Uterus (tissue), 2 donors: Measurements from ENCODE around the gene EPHB3.

Experiments
- POLR2A ChIP-seq, 2 donors: fragments of 450-650 bp; IDR thresholded peaks; one replicate each; pipeline ENCODE4 v1.6.1; 2016; ENCODE audit warnings: antibody characterized with exemption in 2 of 2, mild to moderate bottlenecking in 1 of 2, moderate library complexity in 1 of 2
- TF ChIP-seq, protein P1 (sequence below), 4 experiments: fragments of 200-600 bp in 2 of 4; fragments of 450-650 bp in 2 of 4; sonication (generic) in 2 of 4; IDR thresholded peaks; one replicate each; pipeline ENCODE4 v1.5.1; 2016 to 2019; ENCODE audit warnings: antibody characterized with exemption in 4 of 4, mild to moderate bottlenecking in 2 of 4, moderate library complexity in 1 of 4

GRCh38 chr3:184537885-184538665, 23.5 kb upstream of the EPHB3 start:
- TF ChIP-seq, protein P1, sequence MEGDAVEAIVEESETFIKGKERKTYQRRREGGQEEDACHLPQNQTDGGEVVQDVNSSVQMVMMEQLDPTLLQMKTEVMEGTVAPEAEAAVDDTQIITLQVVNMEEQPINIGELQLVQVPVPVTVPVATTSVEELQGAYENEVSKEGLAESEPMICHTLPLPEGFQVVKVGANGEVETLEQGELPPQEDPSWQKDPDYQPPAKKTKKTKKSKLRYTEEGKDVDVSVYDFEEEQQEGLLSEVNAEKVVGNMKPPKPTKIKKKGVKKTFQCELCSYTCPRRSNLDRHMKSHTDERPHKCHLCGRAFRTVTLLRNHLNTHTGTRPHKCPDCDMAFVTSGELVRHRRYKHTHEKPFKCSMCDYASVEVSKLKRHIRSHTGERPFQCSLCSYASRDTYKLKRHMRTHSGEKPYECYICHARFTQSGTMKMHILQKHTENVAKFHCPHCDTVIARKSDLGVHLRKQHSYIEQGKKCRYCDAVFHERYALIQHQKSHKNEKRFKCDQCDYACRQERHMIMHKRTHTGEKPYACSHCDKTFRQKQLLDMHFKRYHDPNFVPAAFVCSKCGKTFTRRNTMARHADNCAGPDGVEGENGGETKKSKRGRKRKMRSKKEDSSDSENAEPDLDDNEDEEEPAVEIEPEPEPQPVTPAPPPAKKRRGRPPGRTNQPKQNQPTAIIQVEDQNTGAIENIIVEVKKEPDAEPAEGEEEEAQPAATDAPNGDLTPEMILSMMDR (IDR thresholded peaks at IDR 0.05), result no peak
- TF ChIP-seq POLR2A (IDR thresholded peaks at IDR 0.05), result no peak
